Measurements from ENCODE around the gene SERPINA4.

The SERPINA4 gene, protein sequence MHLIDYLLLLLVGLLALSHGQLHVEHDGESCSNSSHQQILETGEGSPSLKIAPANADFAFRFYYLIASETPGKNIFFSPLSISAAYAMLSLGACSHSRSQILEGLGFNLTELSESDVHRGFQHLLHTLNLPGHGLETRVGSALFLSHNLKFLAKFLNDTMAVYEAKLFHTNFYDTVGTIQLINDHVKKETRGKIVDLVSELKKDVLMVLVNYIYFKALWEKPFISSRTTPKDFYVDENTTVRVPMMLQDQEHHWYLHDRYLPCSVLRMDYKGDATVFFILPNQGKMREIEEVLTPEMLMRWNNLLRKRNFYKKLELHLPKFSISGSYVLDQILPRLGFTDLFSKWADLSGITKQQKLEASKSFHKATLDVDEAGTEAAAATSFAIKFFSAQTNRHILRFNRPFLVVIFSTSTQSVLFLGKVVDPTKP

DNA sequence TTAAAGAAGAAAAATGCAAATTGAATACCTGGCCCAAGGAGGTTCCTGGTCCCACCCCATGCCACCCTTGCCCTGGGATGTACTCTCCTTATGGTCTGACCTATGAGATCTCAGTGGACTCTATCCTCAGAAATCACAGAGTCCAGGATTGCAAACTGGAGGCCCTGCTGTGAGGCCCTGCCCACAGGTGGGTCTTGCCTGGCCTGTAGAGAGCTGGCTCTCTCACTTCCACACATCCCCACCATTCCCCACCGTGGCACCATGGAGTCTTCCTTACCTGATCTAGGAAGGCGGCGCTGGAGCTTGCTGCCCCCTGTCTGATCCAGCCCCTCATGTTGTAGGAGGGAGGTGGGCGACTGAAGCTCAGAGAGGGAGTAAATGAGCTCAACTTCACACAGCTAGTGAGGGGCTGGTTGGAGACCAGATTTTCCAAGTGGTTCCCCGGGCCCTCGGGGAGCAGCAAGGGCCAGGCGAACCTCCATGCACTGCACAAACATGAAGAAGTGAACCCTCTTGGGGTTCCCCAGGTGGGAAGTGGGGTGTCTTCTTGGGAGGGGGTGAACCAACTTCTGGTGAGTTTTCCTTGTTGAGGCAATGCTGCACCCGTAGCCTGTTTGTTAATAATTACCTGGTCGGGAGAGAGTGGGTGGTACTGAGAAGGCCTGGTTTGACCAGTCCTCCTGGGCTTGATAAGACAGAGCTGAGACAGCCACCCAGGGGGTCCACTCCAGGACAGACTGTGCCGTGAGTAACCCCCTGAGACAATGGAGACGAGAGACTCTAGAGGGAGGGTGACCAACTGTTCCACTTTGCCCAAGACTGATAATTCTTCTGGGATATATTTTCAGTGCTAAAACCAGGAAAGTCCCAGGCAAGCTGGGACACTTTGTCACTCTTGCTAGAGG is at the start of gene SERPINA4:
SERPINA4 (plus strand) TSS at position 692 of the 905 bp plus-strand sequence. CDS start 2,041 bp downstream, outside the sequence.
- DNase-seq = no peak

DNA sequence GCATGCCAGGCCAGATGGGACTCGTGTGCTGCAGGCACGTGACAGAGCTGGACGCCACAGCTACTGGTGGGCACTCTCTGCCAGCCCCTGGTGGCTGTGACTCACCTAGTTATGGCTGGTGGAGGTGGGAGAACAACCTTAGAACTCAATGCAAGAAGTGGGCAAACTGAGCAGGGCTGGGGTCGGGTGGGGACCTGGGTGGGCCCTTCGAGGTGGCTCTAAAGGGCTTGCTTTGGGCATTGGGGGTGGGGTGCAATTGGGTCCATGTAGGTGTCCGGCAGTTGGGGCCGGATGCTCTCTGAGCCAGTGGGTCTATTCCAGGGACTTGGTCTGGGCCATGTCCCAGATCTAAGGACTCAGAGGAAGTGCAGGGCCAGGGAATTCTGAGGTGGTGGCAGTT is 46.9 kb upstream of the SERPINA4 start:
- no peak for DNase-seq

- no peak for DNase-seq
These were observed 45.8 kb upstream of the SERPINA4 start for GRCh38 chr14:94515426-94515825.

GRCh38 chr14:94515856-94516255 is 45.4 kb upstream of the SERPINA4 start:
- no peak for DNase-seq

DNA sequence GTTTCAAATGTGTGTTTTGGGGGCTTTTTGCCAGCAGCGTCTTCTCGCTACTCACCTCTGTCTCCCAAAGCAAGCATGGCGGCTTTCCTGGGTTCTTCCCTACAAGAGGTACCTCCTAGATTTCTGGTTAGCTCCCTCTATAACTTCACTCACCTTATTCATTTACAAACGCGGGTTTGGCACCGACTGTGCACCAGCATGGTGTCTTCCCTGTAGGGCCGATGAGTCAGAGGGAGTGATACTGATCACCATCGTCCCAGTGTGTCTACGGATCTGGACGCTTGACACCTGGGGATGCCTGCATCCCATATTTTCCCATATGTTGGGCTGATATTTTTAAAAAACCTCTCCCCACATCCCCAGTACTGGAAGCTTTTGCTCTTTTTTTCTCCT is 44.0 kb upstream of the SERPINA4 start:
- DNase-seq = no peak

- no peak for DNase-seq
These were observed 43.5 kb upstream of the SERPINA4 start for GRCh38 chr14:94517641-94518257.

DNA sequence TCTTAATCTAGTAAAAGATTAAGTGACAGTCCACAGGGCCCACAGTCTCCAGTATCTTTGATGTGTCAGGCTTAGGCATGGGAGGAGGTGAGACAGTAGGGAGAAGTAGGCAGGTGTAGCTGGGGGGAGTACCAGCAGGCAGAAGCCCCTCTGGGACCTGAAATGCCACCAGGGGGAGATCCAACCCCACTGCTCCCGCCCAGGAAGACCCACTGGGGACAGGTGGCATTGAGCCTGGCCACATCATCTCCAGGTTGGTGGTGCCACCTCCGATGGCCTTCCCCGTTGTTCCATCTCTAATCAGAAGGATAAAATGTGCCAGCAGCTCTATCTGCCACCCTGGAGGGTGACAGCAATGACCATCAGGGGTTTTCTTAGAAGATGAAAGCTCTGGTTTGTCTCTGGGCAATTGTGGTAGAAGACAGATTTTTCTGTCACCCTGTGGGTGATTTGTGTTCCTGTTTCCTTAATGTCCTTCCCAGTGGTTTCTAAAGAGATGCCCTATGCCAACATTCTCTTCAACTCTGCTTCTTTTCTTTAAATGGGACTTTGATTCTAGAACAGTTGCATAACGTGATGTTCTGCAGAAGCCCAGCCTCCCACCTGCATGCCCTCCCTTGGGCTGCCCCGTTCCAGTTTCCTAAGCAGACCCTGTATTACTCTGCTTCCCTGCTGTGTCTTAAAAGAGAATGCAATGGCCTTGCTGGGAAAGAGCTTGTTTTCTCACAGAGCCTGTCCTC is 39.7 kb upstream of the SERPINA4 start:
- DNase-seq = no peak

GRCh38 chr14:94522115-94522724 is 39.0 kb upstream of the SERPINA4 start:
- no peak for DNase-seq

GRCh38 chr14:94523265-94523664 is 38.0 kb upstream of the SERPINA4 start:
- no peak for DNase-seq

GRCh38 chr14:94524093-94524492 is 37.1 kb upstream of the SERPINA4 start:
- no peak for DNase-seq

DNA sequence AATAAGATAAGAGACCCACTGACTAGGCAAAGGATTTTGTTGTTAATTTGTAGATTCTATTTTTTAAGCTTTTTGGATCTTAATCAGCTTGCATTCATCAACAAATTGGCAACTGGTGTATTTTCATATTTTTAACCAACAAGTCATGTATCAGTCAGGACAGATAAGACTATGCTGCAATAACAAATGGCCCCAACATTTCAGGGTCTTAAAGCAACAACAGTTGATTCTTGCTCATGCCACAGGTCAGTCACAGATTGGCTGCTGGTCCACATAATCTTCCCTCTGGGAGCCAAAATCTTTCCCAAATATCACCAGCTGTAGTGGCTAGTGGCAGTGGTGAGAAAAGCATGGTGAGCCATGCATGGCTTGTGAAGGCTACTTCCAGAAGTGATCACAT is 30.1 kb upstream of the SERPINA4 start:
- DNase-seq = no peak

GRCh38 chr14:94532447-94532846 is 28.8 kb upstream of the SERPINA4 start:
- DNase-seq = no peak

DNA sequence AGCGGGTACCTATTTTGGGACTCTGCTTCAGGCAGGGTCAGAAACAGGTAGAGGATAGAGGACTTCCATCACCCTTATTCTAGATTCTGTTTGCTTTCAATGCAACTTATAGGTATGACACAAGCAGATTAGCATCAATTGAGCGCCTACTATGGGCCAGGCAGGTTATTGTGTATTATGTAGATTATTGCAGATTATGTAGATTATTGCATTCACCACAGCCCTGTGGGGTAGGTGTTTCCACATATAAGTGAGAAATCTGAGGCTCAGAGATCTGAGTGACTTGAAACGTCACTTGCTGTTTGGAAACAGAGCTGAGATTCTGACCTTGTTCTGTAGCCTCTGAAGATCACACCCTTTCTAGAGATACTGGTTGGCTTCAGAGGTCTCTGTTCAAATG is 25.7 kb upstream of the SERPINA4 start:
- DNase-seq = no peak

DNA sequence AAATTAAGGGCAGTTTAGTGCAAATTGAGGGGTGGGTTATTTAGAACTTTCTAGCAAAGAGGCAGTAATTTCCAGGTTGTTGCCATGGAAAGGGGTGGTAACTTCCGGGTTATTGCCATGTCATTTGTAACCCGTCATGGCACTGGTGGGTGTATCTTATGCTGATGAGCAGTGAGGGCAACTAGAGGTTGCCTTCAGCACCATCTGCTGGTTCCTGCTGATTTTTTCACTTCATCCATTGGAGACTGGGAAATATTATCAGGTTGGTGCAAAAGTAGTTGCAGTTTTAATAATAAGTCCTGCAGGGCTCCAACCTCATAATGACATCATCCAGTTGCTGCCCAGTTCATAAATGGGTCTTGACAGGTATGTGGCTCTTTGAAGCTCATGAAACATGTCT is 24.4 kb upstream of the SERPINA4 start:
- DNase-seq = no peak

- DNase-seq = no peak
These were observed 23.0 kb upstream of the SERPINA4 start for GRCh38 chr14:94538070-94538740.

GRCh38 chr14:94539181-94539580 is 22.1 kb upstream of the SERPINA4 start:
- no peak for DNase-seq

- DNase-seq = no peak
These were observed 21.0 kb upstream of the SERPINA4 start for GRCh38 chr14:94540031-94540794.

GRCh38 chr14:94541234-94541975 is 19.8 kb upstream of the SERPINA4 start:
- DNase-seq = no peak

GRCh38 chr14:94542111-94542810 is 19.0 kb upstream of the SERPINA4 start:
- DNase-seq = no peak

Data from NCI-H2171 (cell line).